ENCODE measurements around the gene DNAJB2.
"Not testable (repeated sequence)": the region's sequence is repeated elsewhere in the genome, so short reads cannot be mapped to it uniquely, and the experiment has no call there.

DNA sequence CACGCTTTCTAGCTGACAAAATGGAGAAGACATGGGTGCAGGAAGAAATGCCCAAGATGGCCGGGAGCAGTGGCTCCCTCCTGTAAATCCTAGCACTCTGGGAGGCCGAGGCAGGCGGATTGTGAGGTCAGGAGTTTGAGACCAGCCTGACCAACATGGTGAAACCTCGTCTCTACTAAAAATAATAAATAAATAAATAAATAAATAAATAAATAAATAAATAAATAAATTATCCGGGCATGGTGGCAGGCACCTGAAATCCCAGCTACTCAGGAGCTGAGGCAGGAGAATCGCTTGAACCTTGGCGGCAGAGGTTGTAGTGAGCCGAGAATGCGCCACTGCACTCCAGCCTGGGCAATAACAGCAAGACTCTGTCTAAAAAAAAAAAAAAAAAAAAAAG lies 20.2 kb upstream of the DNAJB2 start:
- TF ChIP-seq CTCF (IDR thresholded peaks at IDR 0.05; ENCODE audit: poor library complexity); EZH2 (IDR thresholded peaks at IDR 0.05; ENCODE audit: borderline replicate concordance): not testable (repeated sequence)

Measured in hepatocyte (in vitro differentiated cells).